Heart left ventricle (tissue), 16 donors: ENCODE data around the gene SLC44A1. TPM values are rescaled to one million over a fixed set of nuclear protein-coding genes. Genes with fewer than 3 reads are reported as not detected.

Experiments used
- ATAC-seq, 4 donors: fragments of 200-7000 bp; cut with Tn5 transposase; one replicate each; pipeline ENCODE4 v1.9.1; 2020 to 2022; ENCODE audit warnings: moderate library complexity in 4 of 4, mild to moderate bottlenecking in 3 of 4, moderate number of reproducible peaks in 1 of 4
- DNase-seq, 5 donors: peaks; one replicate each; pipeline ENCODE4 v3.0.0-alpha.2; 2020
- H3K27ac ChIP-seq, 12 donors: fragments of 200-600 bp; sonication (generic) in 4 of 12; one replicate each; pipeline versions ENCODE4 v1.5.0 to v1.8.0; 2016 to 2022; ENCODE audit warnings: mild to moderate bottlenecking in 2 of 12
- H3K27me3 ChIP-seq, 9 donors: fragments of 200-600 bp; sonication (generic) in 2 of 9; one replicate each; pipeline versions ENCODE4 v1.5.1 to v1.8.0; 2016 to 2022; ENCODE audit warnings: mild to moderate bottlenecking in 3 of 9
- H3K36me3 ChIP-seq, 9 donors: fragments of 200-600 bp; sonication (generic) in 2 of 9; one replicate each; pipeline versions ENCODE4 v1.5.0 to v1.8.0; 2018 to 2022; ENCODE audit warnings: mild to moderate bottlenecking in 2 of 9
- H3K4me1 ChIP-seq, 12 donors: fragments of 200-600 bp; sonication (generic) in 4 of 12; one replicate each; pipeline versions ENCODE4 v1.5.0 to v1.8.0; 2016 to 2022; ENCODE audit warnings: mild to moderate bottlenecking in 3 of 12
- H3K4me3 ChIP-seq, 12 donors: fragments of 200-600 bp; sonication (generic) in 4 of 12; one replicate each; pipeline versions ENCODE4 v1.5.0 to v1.8.0; 2017 to 2022; ENCODE audit warnings: mild to moderate bottlenecking in 9 of 12, moderate library complexity in 4 of 12
- H3K9me3 ChIP-seq, 12 donors: fragments of 200-600 bp; sonication (generic) in 4 of 12; one replicate each; pipeline versions ENCODE4 v1.5.0 to v1.8.0; 2016 to 2022; ENCODE audit warnings: mild to moderate bottlenecking in 1 of 12
- CTCF ChIP-seq, 12 donors: fragments of 200-600 bp; sonication (generic) in 4 of 12; IDR thresholded peaks; one replicate each; pipeline versions ENCODE4 v1.5.0 to v1.8.0; 2018 to 2022; ENCODE audit warnings: antibody characterized with exemption in 12 of 12, mild to moderate bottlenecking in 5 of 12
- POLR2A ChIP-seq, 2 donors: fragments of 450-650 bp; IDR thresholded peaks; one replicate each; pipeline ENCODE4 v1.6.1; 2017; ENCODE audit warnings: antibody characterized with exemption in 2 of 2, mild to moderate bottlenecking in 2 of 2, moderate library complexity in 2 of 2
- WGBS, 4 donors: extraction: QIAGEN DNeasy Blood & Tissue Kit in 2 of 4; methylation state at CpG; one replicate each; pipeline versions ENCODE4 v1.1.5 to v1.1.7; 2013 to 2018; 5-methylcytosine and 5-hydroxymethylcytosine counted together
- intact Hi-C, 10 donors: fragments of 100-400 bp; cut with DNase I; formaldehyde crosslinking; loops; one replicate each; pipeline versions ENCODE4 v1.11.1 to v1.14.2; 2022
- polyA plus RNA-seq, 2 donors: library from polyadenylated mRNA; stranded (reverse); fragments of 200-250 nt; gene quantifications; one replicate each; pipeline ENCODE4 v1.2.3, GENCODE V29; 2013
- total RNA-seq, 9 donors: library from RNA; depleted of rRNA in 2 of 9; stranded (reverse); fragments of >200 nt in 2 of 9; fragmentation: NEBNext Ultra II Directional in 3 of 9; extraction: Animal tissue kit (Norgen Biotek cat#: 25700) in 3 of 9; gene quantifications; one replicate each; pipeline versions ENCODE4 v1.1.0 to v1.2.4, GENCODE V29; 2016 to 2023
- donor health status: ischemic (EF 13 %, LVEDD 7.1; RV severe dilation, severe dysfunction).
- donor health status: healthy with polysubstance abuse.
- donor health status: DM: no; HTN: yes; CAD: no.
- donor health status: DM: no; HTN: no; CAD: no.
- donor health status: ischemic (EF 25% LVEDD 6.9; RV normal size, moderate dysfunction).
- donor health status: ischemic (EF 25% LVEDD 5.7; RV mildly dilated, moderate dysfunction).
- donor health status: healthy.
- donor health status: DM: yes; HTN: yes; CAD: no.
- donor health status: ischemic (EF 35%, LVEDD 5.7; RV mildly dilated, moderate dysfunction).
- donor health status: nonischemic (EF 11% LVEDD 7.7; RV severe dilation, severe dysfunction).
- donor health status: DM: yes; HTN: yes; CAD: no.
- donor health status: PGD.
- donor health status: ischemic (EF 29% LVEDD 5.4; RV normal size, mild dysfunction).
- donor health status: nonischemic (EF 23%, LVEDD 6.1; RV moderate dilation, normal function).

SLC44A1 gene
- total and polyA plus RNA-seq, 11 donors: 5.1 to 29.4 (median 21.3) TPM

DNA sequence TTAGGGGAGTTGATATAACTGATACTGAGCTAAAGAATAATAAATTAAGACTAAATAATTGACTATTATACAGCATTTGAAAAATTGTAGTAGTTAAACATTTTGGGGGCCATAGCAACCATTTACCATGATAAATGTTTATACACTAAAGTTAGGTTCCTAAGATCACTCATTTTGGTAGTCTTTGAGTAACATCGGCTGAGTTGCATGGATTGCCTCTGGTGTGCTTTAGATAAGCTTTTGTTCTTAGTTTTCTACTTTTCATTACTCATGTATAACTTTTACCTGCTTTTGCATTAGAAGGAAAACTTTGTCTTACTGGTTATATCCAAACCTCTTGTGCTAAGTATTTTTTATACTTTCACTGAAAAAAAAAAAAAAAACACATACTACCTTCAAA is 101.2 kb downstream of the SLC44A1 start:
- no peaks in the 10 kb centered on the region for H3K27me3 ChIP-seq
- no peak for DNase-seq
- intact Hi-C loops: loop anchor here in 3 of 10 donors (10.0 kb wide), 2 partner anchors 101 to 141 kb away; partner anchors contain the start of gene SLC44A1 (in 2 of the 3)
- H3K4me1 ChIP-seq: peaks cover 0 to 29% (median 7%) of the 10 kb centered on the region in 12 donors
- no peak overlapping the region for H3K4me3 ChIP-seq
- ATAC-seq: no peak
- 92 to 98% (median 96%) methylated on average over 1 of the region's 1 CpG for WGBS, 4 donors
- no peak overlapping the region for H3K27ac ChIP-seq
- H3K9me3 ChIP-seq: no peaks in the 10 kb centered on the region
- TF ChIP-seq CTCF (IDR thresholded peaks at IDR 0.05): no peak
- no peak for TF ChIP-seq POLR2A (IDR thresholded peaks at IDR 0.05)
- H3K36me3 ChIP-seq: peaks cover 0 to 10% (median 2%) of the 10 kb centered on the region in 9 donors

GRCh38 chr9:105346273-105346672 is 101.8 kb downstream of the SLC44A1 start:
- Histone ChIP-seq H3K4me3 (no peak overlapping the region), H3K27me3 (no peaks in the 10 kb centered on the region), H3K9me3 (no peaks in the 10 kb centered on the region), H3K27ac (no peak overlapping the region), H3K4me1 (peaks cover 0 to 27% (median 7%) of the 10 kb centered on the region in 12 donors), H3K36me3 (peaks cover 0 to 10% (median 2%) of the 10 kb centered on the region in 9 donors)
- no peak for TF ChIP-seq POLR2A (IDR thresholded peaks at IDR 0.05)
- no peak for TF ChIP-seq CTCF (IDR thresholded peaks at IDR 0.05)
- intact Hi-C loops: loop anchor here in 3 of 10 donors (10.0 kb wide), 2 partner anchors 101 to 141 kb away; partner anchors contain the start of gene SLC44A1 (in 2 of the 3)
- ATAC-seq (no peak), DNase-seq (no peak)
- whole genome bisulfite sequencing, 4 donors: 63 to 78% (median 66%) methylated on average over 2 of the region's 2 CpGs

- Histone ChIP-seq H3K4me1 (peaks cover 0 to 4% (median 0%) of the 10 kb centered on the region in 12 donors), H3K27me3 (no peaks in the 10 kb centered on the region), H3K27ac (no peak overlapping the region), H3K36me3 (peaks cover 0 to 36% (median 5%) of the 10 kb centered on the region in 9 donors), H3K4me3 (no peak overlapping the region), H3K9me3 (no peaks in the 10 kb centered on the region)
- ATAC-seq (no peak), DNase-seq (no peak)
- TF ChIP-seq CTCF (IDR thresholded peaks at IDR 0.05) (no peak), POLR2A (IDR thresholded peaks at IDR 0.05) (no peak)
- intact Hi-C loops: loop anchor here in 1 of 10 donors (10.0 kb wide), 1 partner anchor 60 kb away; no protein-coding TSS in a partner anchor
- 97 to 99% (median 97%) methylated on average over 3 of the region's 3 CpGs for WGBS, 4 donors
Observed at GRCh38 chr9:105354448-105354847, 110.0 kb downstream of the SLC44A1 start.

- TF ChIP-seq POLR2A (IDR thresholded peaks at IDR 0.05): no peak
- TF ChIP-seq CTCF (IDR thresholded peaks at IDR 0.05): peak in 1 of 12 donors; percentile 9
- Histone ChIP-seq H3K4me1 (peaks cover 0 to 4% (median 0%) of the 10 kb centered on the region in 12 donors), H3K4me3 (no peak overlapping the region), H3K36me3 (peaks cover 0 to 39% (median 6%) of the 10 kb centered on the region in 9 donors), H3K27me3 (no peaks in the 10 kb centered on the region), H3K27ac (no peak overlapping the region), H3K9me3 (no peaks in the 10 kb centered on the region)
- ATAC-seq (no peak), DNase-seq (no peak)
- WGBS, 4 donors: 89 to 98% (median 94%) methylated on average over 3 of the region's 3 CpGs
- intact Hi-C loops: loop anchor here in 1 of 10 donors (10.0 kb wide), 1 partner anchor 61 kb away; no protein-coding TSS in a partner anchor
Observed at GRCh38 chr9:105355781-105356180, 111.3 kb downstream of the SLC44A1 start.
